Smooth muscle cell (in vitro differentiated cells): ENCODE measurements around the gene COLQ. TPM values are rescaled to one million over a fixed set of nuclear protein-coding genes. Genes with fewer than 3 reads are reported as not detected.
A peak's percentile ranks its signal among the peaks of the same experiment; 100 is the strongest.

Experiments used
- DNase-seq: peaks from one replicate; lab custom pipeline; 2025; ENCODE audit not compliant: unreplicated experiment; lab: John Stamatoyannopoulos, UW
- H2AFZ ChIP-seq: fragments of 200-600 bp; sonication (generic); 2 replicates; pipeline ENCODE4 v1.6.0; 2016; ENCODE audit warnings: antibody characterized with exemption, low read depth, mild to moderate bottlenecking
- H3F3A ChIP-seq: fragments of 200-600 bp; sonication (generic); 2 replicates; pipeline ENCODE4 v1.6.0; 2017; ENCODE audit warnings: antibody characterized with exemption, low read depth
- H3K27ac ChIP-seq: fragments of 200-600 bp; sonication (generic); 2 replicates; pipeline ENCODE4 v1.5.1; 2016; ENCODE audit warnings: low read depth, mild to moderate bottlenecking
- H3K27me3 ChIP-seq: fragments of 200-600 bp; sonication (generic); 2 replicates; pipeline ENCODE4 v1.6.1; 2016; ENCODE audit warnings: low read depth, mild to moderate bottlenecking
- H3K36me3 ChIP-seq: fragments of 200-600 bp; sonication (generic); 2 replicates; pipeline ENCODE4 v1.5.1; 2016; ENCODE audit warnings: low read depth
- H3K4me1 ChIP-seq: fragments of 200-600 bp; sonication (generic); 2 replicates; pipeline ENCODE4 v1.5.1; 2016; ENCODE audit warnings: low read depth
- H3K4me2 ChIP-seq: fragments of 200-600 bp; sonication (generic); 2 replicates; pipeline ENCODE4 v1.6.0; 2016; ENCODE audit warnings: mild to moderate bottlenecking
- H3K4me3 ChIP-seq: fragments of 200-600 bp; sonication (generic); 2 replicates; pipeline ENCODE4 v1.5.1; 2016; ENCODE audit warnings: mild to moderate bottlenecking
- H3K79me2 ChIP-seq: fragments of 200-600 bp; sonication (generic); 2 replicates; pipeline ENCODE4 v1.6.0; 2016; ENCODE audit warnings: low read depth, mild to moderate bottlenecking
- H3K9ac ChIP-seq: fragments of 200-600 bp; sonication (generic); 2 replicates; pipeline ENCODE4 v1.6.0; 2016; ENCODE audit warnings: low read depth
- H3K9me3 ChIP-seq: fragments of 200-600 bp; sonication (generic); replicated peaks from 2 replicates; pipeline ENCODE4 v1.5.1; 2016; ENCODE audit warnings: low read depth
- H4K20me1 ChIP-seq: fragments of 200-600 bp; sonication (generic); 2 replicates; pipeline ENCODE4 v1.6.0; 2016; ENCODE audit warnings: low read depth
- WGBS: methylation state at CpG from one replicate; pipeline ENCODE4 v1.1.7; 2016; ENCODE audit warnings: low lambda C conversion rate; 5-methylcytosine and 5-hydroxymethylcytosine counted together
- polyA plus RNA-seq: library from polyadenylated mRNA; unstranded; fragments of >200 nt; fragmentation: Nextera tagmentation; extraction: Ambion mirVana; gene quantifications from 2 replicates; pipeline ENCODE4 v1.2.1, GENCODE V29; 2016
- total RNA-seq: library from RNA; depleted of rRNA; stranded (reverse); fragments of >200 nt; gene quantifications from 2 replicates; pipeline ENCODE4 v1.2.3, GENCODE V29; 2014
- TF ChIP-seq, protein P1 (sequence below): fragments of 200-600 bp; sonication (generic); IDR thresholded peaks from 2 replicates; pipeline ENCODE4 v1.5.1; 2017; ENCODE audit warnings: borderline replicate concordance, mild to moderate bottlenecking, antibody characterized with exemption; ENCODE audit not compliant: insufficient read depth, poor library complexity, severe bottlenecking

Gene COLQ
- total and polyA plus RNA-seq, 2 experiments from 2014 or later: 0.69 to 1.8 TPM

DNA sequence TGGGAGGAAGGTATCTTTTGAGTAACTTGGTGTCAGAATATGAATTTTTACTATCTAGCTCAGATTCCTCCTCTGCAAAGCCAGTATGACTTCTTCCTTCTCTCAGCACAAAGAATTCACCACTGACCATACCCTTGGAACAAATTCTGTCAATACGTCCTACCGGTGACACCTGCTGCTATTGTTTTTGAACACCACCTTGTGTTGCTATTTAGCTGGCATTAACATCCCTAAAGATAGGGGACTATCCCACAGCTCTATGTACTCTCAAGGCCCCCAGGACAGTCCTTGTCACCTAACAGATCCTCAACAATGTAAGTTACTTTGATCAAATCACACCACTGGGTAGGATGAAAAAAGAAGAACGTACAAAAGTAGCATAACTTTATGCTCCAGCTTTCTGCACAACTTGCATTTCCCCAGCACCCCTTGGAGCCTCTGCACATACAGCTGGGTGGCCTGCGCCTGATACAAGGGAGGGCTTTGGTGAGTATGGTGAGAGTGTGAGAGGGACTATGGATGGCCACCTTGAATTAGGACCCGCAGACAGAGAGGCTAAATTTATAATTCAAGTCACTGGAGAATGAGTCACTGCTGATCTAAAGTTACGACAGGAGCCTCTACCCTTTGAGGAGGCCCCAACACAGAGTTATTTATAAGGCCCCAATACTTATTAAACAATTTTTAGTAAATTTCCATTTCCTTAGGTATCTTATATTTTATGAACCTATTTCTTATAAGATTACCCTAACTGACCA is 2.3 kb upstream of the COLQ start:
- H3K27me3 ChIP-seq: no peaks in the 10 kb centered on the region
- H3K9ac ChIP-seq: no peak overlapping the region
- no peaks in the 10 kb centered on the region for H3K9me3 ChIP-seq
- no peak for DNase-seq
- H4K20me1 ChIP-seq: no peaks in the 10 kb centered on the region
- H3K36me3 ChIP-seq: no peaks in the 10 kb centered on the region
- TF ChIP-seq, protein P1, sequence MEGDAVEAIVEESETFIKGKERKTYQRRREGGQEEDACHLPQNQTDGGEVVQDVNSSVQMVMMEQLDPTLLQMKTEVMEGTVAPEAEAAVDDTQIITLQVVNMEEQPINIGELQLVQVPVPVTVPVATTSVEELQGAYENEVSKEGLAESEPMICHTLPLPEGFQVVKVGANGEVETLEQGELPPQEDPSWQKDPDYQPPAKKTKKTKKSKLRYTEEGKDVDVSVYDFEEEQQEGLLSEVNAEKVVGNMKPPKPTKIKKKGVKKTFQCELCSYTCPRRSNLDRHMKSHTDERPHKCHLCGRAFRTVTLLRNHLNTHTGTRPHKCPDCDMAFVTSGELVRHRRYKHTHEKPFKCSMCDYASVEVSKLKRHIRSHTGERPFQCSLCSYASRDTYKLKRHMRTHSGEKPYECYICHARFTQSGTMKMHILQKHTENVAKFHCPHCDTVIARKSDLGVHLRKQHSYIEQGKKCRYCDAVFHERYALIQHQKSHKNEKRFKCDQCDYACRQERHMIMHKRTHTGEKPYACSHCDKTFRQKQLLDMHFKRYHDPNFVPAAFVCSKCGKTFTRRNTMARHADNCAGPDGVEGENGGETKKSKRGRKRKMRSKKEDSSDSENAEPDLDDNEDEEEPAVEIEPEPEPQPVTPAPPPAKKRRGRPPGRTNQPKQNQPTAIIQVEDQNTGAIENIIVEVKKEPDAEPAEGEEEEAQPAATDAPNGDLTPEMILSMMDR: no peak
- no peak overlapping the region for H3K4me2 ChIP-seq
- no peaks in the 10 kb centered on the region for H3K4me1 ChIP-seq
- 81% methylated on average over 6 of the region's 6 CpGs for WGBS
- no peak overlapping the region for H2AFZ ChIP-seq
- H3F3A ChIP-seq: no peaks in the 10 kb centered on the region
- H3K27ac ChIP-seq: no peak overlapping the region
- H3K79me2 ChIP-seq: no peaks in the 10 kb centered on the region
- no peak overlapping the region for H3K4me3 ChIP-seq

DNA sequence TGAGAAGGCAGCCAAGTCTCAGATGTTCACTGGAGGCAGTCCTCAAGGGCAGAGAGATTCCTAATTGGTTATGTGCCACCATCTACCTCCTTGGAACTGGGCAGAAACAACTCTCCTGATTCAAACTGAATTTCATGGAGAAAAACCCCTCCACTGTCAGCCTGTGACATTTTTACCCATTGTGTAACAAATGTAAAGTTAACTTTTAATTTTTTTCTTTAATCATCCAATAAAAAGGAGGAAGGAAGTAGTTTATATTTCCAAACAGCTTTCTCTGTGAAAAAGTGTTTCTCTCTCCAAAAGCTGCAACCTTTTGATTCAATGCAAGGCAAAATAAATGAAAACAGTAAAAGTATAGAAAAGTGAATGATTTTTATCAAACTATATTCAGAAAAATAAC is 510 bp upstream of the COLQ start:
- no peaks in the 10 kb centered on the region for H3K79me2 ChIP-seq
- no peaks in the 10 kb centered on the region for H3K27me3 ChIP-seq
- no peak overlapping the region for H3K27ac ChIP-seq
- no peak overlapping the region for H2AFZ ChIP-seq
- H3K9me3 ChIP-seq: no peaks in the 10 kb centered on the region
- TF ChIP-seq, protein P1: no peak
- no peaks in the 10 kb centered on the region for H3K4me1 ChIP-seq
- H3K36me3 ChIP-seq: no peaks in the 10 kb centered on the region
- H3K4me2 ChIP-seq: peak overlapping the region; percentile 18
- no peaks in the 10 kb centered on the region for H4K20me1 ChIP-seq
- no peaks in the 10 kb centered on the region for H3F3A ChIP-seq
- no peak for DNase-seq
- H3K4me3 ChIP-seq: no peak overlapping the region
- H3K9ac ChIP-seq: no peak overlapping the region

DNA sequence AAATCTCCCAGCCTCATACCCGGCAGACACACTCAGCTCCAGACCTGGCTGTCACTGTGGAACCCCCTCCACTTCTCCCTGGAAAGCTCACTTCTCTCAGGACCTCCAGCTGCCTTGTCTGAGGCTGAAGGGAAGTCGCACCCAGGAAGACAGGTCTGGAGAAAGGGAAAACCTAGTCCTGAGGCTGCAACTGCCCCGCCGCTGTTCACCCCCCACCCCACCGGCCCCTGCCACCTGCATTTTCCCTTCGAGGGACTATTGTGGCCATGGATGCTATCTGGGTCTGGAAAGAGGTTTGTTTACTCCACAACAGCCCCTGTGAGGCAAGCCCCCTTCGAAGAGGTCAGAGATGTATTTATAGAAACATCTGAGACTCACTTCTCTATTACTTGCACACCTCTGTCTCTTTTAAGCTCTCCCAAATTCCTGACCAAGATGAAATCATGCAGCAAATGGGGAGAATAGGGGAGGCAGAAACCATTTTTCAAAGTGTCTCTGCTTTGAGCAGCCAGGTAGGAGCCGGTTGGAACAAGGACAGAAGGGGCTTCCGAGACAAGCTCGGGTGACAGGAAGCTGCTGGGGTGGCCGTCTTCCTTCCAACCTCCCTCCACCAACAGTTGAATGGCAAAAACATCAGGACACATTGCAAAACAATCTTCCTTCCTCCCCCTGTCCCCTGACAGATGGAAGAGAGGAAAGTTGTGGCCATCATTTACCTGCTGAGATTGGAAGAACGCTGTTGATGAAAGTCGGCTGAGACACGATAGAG is 518 bp downstream of the COLQ start:
- TF ChIP-seq, protein P1: no peak
- no peaks in the 10 kb centered on the region for H3K27me3 ChIP-seq
- H3K4me2 ChIP-seq: no peak overlapping the region
- H3K4me1 ChIP-seq: no peaks in the 10 kb centered on the region
- H3K4me3 ChIP-seq: no peak overlapping the region
- no peak overlapping the region for H3K9ac ChIP-seq
- 65% methylated on average over 14 of the region's 14 CpGs for WGBS
- H3K9me3 ChIP-seq: no peaks in the 10 kb centered on the region
- H4K20me1 ChIP-seq: no peaks in the 10 kb centered on the region
- H2AFZ ChIP-seq: no peak overlapping the region
- no peaks in the 10 kb centered on the region for H3F3A ChIP-seq
- no peak for DNase-seq
- no peak overlapping the region for H3K27ac ChIP-seq
- no peaks in the 10 kb centered on the region for H3K36me3 ChIP-seq
- H3K79me2 ChIP-seq: no peaks in the 10 kb centered on the region

DNA sequence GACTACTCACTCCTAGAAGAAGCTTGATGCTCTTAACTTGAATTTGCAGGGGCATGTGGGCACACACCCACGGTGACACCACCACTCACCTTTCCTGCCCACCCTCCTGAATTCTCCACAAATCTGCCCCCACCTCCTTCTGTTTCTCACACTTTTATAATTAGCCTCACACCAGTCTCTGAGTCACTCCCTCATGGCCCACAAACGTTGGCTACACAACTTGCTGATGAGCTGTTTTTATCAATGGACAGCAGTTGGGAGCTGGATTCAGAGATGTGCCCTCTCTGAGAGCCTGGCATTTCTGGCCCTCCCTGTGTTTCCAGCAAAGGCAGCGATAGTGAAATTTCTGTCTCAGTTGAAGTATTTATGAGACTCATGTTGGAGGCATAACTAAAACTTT is 1.3 kb downstream of the COLQ start:
- TF ChIP-seq, protein P1: no peak
- no peak overlapping the region for H3K4me2 ChIP-seq
- no peak overlapping the region for H3K9ac ChIP-seq
- no peaks in the 10 kb centered on the region for H3K9me3 ChIP-seq
- no peaks in the 10 kb centered on the region for H3F3A ChIP-seq
- no peaks in the 10 kb centered on the region for H3K36me3 ChIP-seq
- H3K4me1 ChIP-seq: no peaks in the 10 kb centered on the region
- no peaks in the 10 kb centered on the region for H4K20me1 ChIP-seq
- WGBS: 58% methylated on average over 3 of the region's 3 CpGs
- H3K79me2 ChIP-seq: no peaks in the 10 kb centered on the region
- H2AFZ ChIP-seq: no peak overlapping the region
- H3K27ac ChIP-seq: no peak overlapping the region
- H3K27me3 ChIP-seq: no peaks in the 10 kb centered on the region
- no peak for DNase-seq
- no peak overlapping the region for H3K4me3 ChIP-seq
